Measurements from ENCODE around the gene JAM3.

GRCh38 chr11:134030853-134031252 is 38.0 kb upstream of the JAM3 start:
- TF ChIP-seq CTCF (IDR thresholded peaks at IDR 0.05; ENCODE audit: insufficient read depth, low read length) (no peak), POLR2AphosphoS5 (IDR thresholded peaks at IDR 0.05; ENCODE audit: low read depth) (no peak), SPI1 (IDR thresholded peaks at IDR 0.05; ENCODE audit: borderline replicate concordance, low read depth) (no peak), GABPA (IDR thresholded peaks at IDR 0.05; ENCODE audit: low read depth) (no peak)
